A673 (cell line): ENCODE results near the gene HNF1A.

Experiments
- CTCF ChIP-seq: fragments of 300-800, 200-600 bp; sonication (generic); conservative IDR thresholded peaks from 2 replicates; pipeline ENCODE4 v1.5.1; 2017; ENCODE audit warnings: low read depth, mild to moderate bottlenecking, antibody characterized with exemption, low read length, moderate library complexity, mixed read lengths
- EZH2 ChIP-seq: fragments of 200-600 bp; sonication (generic); IDR thresholded peaks from 2 replicates; pipeline ENCODE4 v1.6.1; 2017; ENCODE audit warnings: borderline replicate concordance, low read depth, mild to moderate bottlenecking, mixed read lengths, antibody characterized with exemption, low read length; ENCODE audit not compliant: poor library complexity, severe bottlenecking

- TF ChIP-seq CTCF (no peak), EZH2 (no peak)
Observed at GRCh38 chr12:120980800-120981368, 2.5 kb downstream of the HNF1A start.
